GM18873 (cell line): ENCODE data around the gene RFT1.

ENCODE experiments used
- ATAC-seq: cut with Tn5 transposase; IDR thresholded peaks from one replicate; pipeline ENCODE4 v1.9.1; 2021; ENCODE audit warnings: mild to moderate bottlenecking, moderate library complexity, moderate number of reproducible peaks; ENCODE audit not compliant: unreplicated experiment, low FRiP score

RFT1 gene

GRCh38 chr3:53097887-53098286 lies 32.3 kb downstream of the RFT1 start:
- ATAC-seq = no peak

GRCh38 chr3:53092942-53093341 lies 37.3 kb downstream of the RFT1 start:
- ATAC-seq = no peak

- ATAC-seq = no peak
Measured at GRCh38 chr3:53092216-53092615, 38.0 kb downstream of the RFT1 start.

DNA sequence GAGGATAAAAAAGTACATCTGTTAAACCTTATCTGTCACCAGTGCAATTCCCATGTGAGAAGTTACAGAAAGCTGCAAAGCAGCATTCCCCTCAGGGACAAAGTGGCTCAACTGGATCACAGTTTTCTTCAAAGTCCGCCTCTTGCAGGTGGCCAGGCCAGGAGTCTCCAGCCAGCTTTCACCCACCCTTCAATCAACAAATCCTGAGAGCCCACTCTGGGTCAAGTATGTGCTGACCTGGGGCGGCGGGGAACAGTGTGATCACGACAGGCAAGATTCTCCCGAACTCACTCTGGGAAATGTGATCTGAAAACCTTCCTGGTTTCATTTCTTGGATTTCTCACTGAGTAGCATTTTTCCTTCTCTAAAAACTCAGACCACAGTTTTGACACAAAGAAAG lies 39.2 kb downstream of the RFT1 start:
- ATAC-seq = no peak

GRCh38 chr3:53089511-53089910 lies 40.7 kb downstream of the RFT1 start:
- no peak for ATAC-seq

GRCh38 chr3:53085476-53085875 lies 44.8 kb downstream of the RFT1 start:
- no peak for ATAC-seq

DNA sequence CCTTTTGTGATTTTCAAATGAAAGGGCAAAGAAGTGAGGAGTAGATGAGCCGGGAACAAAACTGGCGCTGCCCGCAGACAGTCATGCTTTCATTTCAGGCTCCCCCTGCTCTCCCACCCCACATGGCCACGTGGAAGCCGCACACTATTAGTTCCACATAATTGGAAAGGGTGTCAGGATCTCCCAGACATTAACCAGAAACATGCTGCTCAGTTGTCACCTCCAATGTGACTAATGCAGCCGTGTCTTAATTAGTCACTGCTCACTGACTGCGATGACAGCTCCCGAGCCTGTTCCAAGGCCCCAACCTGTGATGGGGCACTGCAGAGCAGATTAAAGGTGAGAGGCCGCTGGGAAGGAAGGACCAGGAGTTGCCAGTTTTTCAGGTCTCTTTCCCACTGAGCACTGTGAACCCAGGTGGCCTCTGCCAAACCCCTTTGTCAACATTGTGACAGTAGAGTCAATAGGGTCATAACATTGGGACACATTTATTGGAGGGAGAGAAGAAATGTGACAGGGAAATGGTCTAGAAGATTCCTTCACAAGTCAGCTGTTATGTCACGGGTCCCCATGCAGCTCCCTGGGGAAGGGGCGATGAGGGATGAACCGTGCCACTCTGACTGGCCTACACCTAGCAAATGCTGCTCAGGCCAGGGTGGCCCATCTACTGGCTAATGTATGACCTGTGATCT lies 45.8 kb downstream of the RFT1 start:
- ATAC-seq = no peak

DNA sequence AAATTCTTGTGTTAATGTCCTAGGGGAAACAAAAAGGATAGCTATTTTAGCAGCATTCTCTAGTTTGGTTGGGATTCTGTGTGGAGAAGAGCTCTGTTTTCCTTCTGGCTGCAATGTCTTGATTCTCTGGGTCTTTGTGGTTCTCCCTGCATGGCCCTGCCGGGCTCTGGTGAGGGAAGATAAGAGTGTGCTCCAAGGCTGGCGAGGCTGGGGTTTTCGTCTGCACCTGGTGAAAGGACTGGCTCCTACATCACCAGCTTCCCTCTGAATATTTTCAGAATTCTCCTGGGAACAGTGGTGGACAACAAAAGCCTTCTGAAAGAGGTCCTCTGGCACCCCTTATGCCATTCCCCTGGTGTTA lies 46.3 kb downstream of the RFT1 start:
- no peak for ATAC-seq

- no peak for ATAC-seq
Measured at GRCh38 chr3:53083521-53083920, 46.7 kb downstream of the RFT1 start.

GRCh38 chr3:53082736-53083135 lies 47.5 kb downstream of the RFT1 start:
- no peak for ATAC-seq

- no peak for ATAC-seq
Measured at GRCh38 chr3:53081318-53081717, 48.9 kb downstream of the RFT1 start.

DNA sequence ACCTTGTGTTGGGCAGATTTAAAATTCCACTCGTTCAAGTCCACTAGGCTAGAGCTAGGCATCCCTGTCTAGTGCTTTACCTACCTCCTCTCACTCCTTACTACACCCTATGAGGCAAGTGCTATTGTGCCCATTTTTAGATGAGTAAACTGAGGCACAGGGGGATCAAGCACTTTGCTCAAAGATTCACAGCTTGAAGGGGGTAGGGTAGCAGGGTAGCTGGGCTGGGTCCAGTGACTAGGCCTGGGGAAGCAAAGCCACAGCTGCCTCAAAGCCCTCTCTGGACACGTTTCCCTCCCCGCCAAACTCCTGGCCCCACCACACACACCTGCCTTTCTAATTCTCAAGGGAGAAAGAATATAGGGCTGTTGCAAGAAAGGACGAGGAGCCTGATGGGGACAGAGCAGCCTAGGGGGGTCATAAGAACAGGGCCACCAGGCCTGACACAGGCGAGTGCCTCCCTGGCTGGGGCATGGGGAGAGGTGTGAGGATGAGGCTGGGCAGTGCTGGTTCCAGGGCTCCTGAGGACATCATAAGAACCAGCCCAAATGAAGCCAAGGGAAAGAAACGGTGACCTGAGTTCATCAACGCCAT lies 49.5 kb downstream of the RFT1 start:
- ATAC-seq = no peak

DNA sequence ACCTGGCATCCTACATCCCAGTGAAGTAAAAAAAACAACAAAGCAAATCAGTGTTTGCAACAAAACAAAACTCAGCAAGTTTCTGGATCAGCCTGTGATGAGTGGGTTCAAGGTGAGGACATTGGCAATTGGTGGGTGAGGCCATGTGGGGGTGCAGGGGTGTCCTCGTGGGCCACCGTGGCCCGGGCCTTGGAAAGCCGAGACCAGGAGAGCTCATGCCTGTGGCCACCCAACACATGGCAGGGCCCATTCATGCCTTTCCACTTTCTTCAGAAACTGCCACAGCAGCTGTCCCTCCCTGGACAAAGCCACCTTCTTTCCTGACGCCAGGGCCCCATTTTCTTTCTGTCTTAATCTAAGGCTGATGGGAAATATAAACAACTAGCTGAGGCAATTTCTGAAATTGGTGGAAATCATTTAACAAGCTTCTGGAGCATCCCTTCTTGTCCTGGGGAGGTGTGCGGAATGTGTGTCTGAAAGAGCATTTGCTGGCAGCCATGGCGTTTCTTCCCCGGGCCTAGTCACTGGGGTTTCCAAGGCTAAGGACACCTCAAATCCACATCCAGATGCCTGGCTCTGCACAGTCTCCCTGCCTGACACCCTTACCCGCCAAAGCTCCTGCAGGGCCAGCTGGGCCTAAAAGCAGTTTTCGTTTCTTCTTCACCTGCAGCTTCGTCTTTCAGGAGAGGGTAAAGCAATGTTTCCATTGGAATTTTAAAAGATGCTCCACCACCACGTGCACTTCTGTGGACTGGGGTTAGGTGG lies 50.3 kb downstream of the RFT1 start:
- ATAC-seq = no peak

DNA sequence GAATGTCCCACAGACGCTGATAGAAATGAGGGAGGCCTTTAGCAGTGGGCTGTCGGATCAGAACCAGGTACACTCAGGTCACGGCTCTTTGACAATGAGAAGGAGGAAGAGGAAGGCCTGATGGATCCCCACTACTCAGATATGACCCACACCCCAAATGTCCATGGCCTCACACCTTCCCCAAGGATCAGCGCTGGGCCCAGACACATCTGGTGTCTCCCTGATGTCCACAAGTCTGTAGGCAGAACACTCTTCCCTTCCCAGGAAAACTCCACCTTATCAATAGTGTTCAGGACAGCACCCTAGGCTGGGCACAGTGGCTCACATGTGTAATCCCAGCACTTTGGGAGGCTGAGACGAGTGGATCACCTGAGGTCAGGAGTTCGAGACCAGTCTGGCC lies 51.1 kb downstream of the RFT1 start:
- no peak for ATAC-seq

DNA sequence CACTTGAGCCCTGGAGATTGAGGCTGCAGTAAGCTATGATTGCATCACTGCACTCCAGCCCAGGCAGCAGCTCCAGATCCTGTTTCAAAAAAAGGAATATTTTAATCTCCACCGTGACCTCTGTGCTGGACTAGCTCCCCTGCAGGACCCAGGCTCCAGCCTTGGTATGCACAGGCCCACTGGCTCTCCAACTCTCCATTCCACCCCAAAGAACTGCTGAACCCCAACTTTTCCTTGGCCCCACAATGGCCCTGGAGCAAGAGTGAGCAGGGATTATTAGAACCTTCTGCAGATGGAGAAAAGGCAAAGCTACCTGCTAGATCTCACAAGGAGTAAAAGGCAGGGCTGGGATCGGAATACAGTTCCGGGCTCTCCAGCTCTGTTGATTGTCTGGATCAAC lies 51.6 kb downstream of the RFT1 start:
- ATAC-seq = no peak

DNA sequence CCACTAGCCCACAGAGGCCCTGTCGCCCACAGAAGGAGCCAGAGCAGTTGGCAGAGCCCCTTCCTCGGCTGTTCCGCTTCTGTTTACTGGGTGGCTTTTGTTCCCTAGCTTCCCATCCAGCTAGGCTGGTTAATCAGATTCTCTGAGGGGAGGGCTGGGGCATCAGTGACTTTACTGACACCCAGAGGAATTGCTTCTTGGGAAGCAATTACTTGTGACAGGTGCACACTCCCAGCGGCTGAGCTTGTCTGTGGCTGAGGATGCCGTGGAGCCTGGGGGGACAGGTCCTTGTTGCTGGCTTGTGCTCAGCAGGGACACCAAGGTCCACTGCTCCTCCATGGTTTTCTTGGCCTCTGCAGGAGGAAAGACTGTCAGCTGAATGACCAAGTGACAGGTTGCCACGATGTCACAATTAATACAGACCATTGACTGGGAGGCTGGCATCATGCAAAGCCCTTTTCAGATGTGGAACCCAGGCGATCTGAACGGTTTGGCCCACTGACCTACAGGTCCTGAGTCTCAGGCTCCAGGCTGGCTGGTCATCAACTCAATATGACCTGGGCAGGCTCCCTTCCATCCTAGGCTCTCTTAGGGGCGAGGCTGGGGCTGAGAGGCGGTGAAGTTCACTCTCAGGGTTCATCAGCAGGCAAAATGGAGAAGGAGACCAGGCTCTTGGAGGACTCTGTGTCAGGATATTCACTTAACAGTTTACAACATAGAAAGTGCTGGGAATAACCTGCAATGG lies 52.6 kb downstream of the RFT1 start:
- ATAC-seq = no peak

GRCh38 chr3:53075743-53076140 lies 54.5 kb downstream of the RFT1 start:
- ATAC-seq = no peak

DNA sequence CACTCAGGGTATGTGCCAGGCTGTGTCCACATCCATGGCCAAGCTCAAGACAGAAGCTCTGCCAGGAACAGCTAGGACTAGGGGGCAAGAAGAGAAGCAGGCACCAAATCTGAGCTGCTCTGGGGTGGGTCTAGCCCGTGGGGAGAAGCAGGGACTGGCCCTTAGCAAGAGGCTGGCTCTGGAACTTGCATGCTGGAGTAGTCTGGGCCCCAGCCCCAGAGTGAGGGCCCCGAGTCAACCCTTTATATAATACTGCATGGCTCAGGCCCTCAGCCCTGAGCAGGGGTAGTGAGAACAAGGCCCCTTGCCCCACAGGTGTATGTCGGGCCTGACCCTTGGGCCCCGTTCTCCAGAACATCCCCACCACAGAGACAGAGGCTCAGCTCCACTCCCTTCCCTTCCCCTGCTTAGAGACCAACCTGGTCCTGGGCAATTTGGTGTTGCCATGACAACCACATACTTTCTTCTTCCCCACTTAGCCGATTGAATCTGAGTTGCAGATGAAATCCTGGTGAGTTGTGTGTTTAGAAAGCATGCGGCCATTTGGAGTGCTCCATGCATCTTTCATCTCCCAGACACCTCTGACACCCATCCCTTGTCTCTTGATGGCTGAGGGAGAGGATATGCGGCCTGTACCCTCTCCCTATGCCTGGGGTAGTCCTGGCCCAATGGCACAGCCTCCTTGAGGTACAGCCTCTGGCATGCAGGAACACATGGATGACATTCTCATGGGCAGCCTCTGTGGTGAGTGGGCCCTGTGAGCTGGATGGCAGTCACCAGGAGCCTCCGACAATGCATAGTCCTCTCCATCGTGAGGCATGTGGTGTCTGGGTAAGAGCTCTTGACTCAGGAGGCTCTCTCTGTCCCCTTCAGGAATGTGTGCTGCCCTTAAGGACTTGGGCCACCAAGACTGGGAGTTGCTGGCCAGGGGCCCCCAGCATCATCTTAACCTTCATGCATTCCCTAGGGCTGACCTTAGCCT lies 55.2 kb downstream of the RFT1 start:
- ATAC-seq = no peak

DNA sequence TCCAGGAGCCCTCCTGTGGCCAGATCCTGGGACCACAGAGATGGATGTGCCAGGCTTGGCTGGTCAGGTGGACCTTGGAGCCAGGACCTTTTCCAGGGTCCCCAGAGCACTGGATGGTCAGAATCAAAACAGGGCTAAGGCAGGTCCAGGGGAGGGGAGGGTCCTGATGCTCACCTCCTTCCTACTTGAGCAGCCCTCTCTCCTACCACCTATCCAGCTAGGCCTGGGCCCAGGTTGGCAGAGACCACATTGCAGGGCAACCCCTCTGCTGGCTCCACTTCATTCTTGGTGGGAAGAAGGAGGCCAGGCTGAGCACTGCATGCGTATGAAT lies 55.9 kb downstream of the RFT1 start:
- ATAC-seq = no peak
